PC-3 (cell line): Measurements from ENCODE around the gene CNTN6.

Experiments used
- EZH2 ChIP-seq: fragments of 300-600 bp; sonication (generic); IDR thresholded peaks from one replicate; pipeline ENCODE4 v1.6.1; 2017; ENCODE audit warnings: antibody characterized with exemption, mild to moderate bottlenecking, low read length; ENCODE audit not compliant: unreplicated experiment
- EZH2phosphoT487 ChIP-seq: fragments of 300-600 bp; sonication (generic); IDR thresholded peaks from 2 replicates; pipeline ENCODE4 v1.6.1; 2018; ENCODE audit warnings: mild to moderate bottlenecking, antibody characterized with exemption, low read length, borderline replicate concordance
- TF ChIP-seq, protein P1 (sequence below): fragments of 300-600 bp; sonication (generic); conservative IDR thresholded peaks from 2 replicates; pipeline ENCODE4 v1.5.1; 2017; ENCODE audit warnings: antibody characterized with exemption, low read depth, mild to moderate bottlenecking, low read length

DNA sequence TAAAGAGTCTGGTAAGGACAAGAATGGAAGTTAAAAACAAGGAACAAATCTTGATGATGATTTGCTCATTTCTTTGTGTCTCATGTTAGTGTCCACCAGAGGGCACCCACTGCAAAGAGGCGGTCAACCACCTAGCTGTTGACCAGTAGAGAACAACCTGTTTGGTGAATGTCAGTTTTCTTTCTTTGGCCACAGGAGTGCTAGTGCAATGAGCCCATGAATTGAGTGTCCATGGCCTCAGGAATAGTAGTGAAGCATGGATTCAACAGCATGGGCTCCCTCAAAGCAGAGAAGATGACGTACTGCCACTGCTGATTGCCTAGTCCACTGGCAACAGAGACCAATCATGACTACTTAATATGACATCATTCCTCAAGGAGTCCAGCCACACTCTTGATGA, 10.7 kb upstream of the CNTN6 start:
- TF ChIP-seq EZH2 (no peak), EZH2phosphoT487 (no peak)
- TF ChIP-seq, protein P1, sequence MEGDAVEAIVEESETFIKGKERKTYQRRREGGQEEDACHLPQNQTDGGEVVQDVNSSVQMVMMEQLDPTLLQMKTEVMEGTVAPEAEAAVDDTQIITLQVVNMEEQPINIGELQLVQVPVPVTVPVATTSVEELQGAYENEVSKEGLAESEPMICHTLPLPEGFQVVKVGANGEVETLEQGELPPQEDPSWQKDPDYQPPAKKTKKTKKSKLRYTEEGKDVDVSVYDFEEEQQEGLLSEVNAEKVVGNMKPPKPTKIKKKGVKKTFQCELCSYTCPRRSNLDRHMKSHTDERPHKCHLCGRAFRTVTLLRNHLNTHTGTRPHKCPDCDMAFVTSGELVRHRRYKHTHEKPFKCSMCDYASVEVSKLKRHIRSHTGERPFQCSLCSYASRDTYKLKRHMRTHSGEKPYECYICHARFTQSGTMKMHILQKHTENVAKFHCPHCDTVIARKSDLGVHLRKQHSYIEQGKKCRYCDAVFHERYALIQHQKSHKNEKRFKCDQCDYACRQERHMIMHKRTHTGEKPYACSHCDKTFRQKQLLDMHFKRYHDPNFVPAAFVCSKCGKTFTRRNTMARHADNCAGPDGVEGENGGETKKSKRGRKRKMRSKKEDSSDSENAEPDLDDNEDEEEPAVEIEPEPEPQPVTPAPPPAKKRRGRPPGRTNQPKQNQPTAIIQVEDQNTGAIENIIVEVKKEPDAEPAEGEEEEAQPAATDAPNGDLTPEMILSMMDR, result peak; percentile 65
